ENCODE results near the gene DNAAF5.
A peak's percentile ranks its signal among the peaks of the same experiment; 100 is the strongest.

The DNAAF5 gene

DNA sequence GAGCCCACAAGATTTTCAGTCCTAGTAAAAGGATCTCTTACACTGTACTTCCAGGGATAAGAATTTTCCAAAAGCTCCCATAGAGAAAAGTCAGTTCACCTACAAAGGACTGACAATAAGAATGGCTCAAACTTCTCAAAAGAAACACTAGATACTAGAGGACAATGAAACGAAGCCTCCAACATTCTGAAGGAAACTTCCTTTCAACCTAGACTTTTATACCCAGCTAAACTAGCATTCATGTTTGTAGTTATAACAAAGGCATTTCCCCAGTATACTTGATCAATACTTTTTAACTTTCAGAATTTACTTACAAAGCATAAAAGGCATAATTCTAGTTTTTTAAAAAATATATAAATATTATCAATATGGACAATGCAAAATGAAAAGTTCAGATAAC is 41.0 kb upstream of the DNAAF5 start:
- H3K27me3 ChIP-seq (ENCODE audit: control insufficient read depth in 3 of 3, insufficient read depth in 3 of 3, low read depth in 1 of 3, low read length in 3 of 3): no peaks in the 10 kb centered on the region
- no peak overlapping the region for H3K27ac ChIP-seq (replicated peaks; ENCODE audit: low read length)
- H4K8ac ChIP-seq (ENCODE audit: low read depth, low read length): no peak overlapping the region
- peaks cover 11 to 23% of the 10 kb centered on the region in 2 donors for H3K9me3 ChIP-seq (replicated peaks in 1 of 2; ENCODE audit: control insufficient read depth in 2 of 2, insufficient read depth in 1 of 2, low read depth in 1 of 2, low read length in 2 of 2)
- no peak for DNase-seq (ENCODE audit: low spot score)
- no peak overlapping the region for H2BK15ac ChIP-seq (ENCODE audit: low read length)
- no peak overlapping the region for H3K4me2 ChIP-seq (ENCODE audit: insufficient read depth, low read length, poor library complexity, severe bottlenecking)
- peaks cover 5% of the 10 kb centered on the region for H3K79me1 ChIP-seq (ENCODE audit: low read depth, low read length)
- no peak overlapping the region for H3K4ac ChIP-seq (ENCODE audit: low read length)
- H3K4me1 ChIP-seq (ENCODE audit: control insufficient read depth in 2 of 2, insufficient read depth in 1 of 2, low read depth in 1 of 2, low read length in 2 of 2): no peaks in the 10 kb centered on the region
- no peak overlapping the region for H3K23ac ChIP-seq (ENCODE audit: low read depth, low read length, poor library complexity)
- no peak overlapping the region for H2BK120ac ChIP-seq (ENCODE audit: low read depth, low read length)
- no peak overlapping the region for H2AK5ac ChIP-seq (ENCODE audit: low read depth, low read length)
- no peak overlapping the region for H3K4me3 ChIP-seq (ENCODE audit: low read length in 2 of 2)
- no peak overlapping the region for H2BK12ac ChIP-seq (ENCODE audit: low read length)
- no peak overlapping the region for H4K91ac ChIP-seq (ENCODE audit: low read depth, low read length, poor library complexity)
- H3K14ac ChIP-seq (ENCODE audit: low read length): no peak overlapping the region
- H3K18ac ChIP-seq (ENCODE audit: low read length): no peak overlapping the region
- peaks cover 0 to 5% of the 10 kb centered on the region in 2 donors for H3K36me3 ChIP-seq (replicated peaks in 1 of 2; ENCODE audit: control insufficient read depth in 2 of 2, insufficient read depth in 2 of 2, low read length in 2 of 2)
- H2BK5ac ChIP-seq (ENCODE audit: low read length): no peak overlapping the region
- no peak overlapping the region for H2AFZ ChIP-seq (ENCODE audit: low read length)
- no CpG with 5 or more reads among the region's 1 CpG for WGBS, 2 donors (ENCODE audit: extremely low coverage in 2 of 2, insufficient read length in 2 of 2, insufficient replicate concordance in 1 of 2)
- H3K9ac ChIP-seq (ENCODE audit: low read depth, low read length, poor library complexity): no peak overlapping the region

DNA sequence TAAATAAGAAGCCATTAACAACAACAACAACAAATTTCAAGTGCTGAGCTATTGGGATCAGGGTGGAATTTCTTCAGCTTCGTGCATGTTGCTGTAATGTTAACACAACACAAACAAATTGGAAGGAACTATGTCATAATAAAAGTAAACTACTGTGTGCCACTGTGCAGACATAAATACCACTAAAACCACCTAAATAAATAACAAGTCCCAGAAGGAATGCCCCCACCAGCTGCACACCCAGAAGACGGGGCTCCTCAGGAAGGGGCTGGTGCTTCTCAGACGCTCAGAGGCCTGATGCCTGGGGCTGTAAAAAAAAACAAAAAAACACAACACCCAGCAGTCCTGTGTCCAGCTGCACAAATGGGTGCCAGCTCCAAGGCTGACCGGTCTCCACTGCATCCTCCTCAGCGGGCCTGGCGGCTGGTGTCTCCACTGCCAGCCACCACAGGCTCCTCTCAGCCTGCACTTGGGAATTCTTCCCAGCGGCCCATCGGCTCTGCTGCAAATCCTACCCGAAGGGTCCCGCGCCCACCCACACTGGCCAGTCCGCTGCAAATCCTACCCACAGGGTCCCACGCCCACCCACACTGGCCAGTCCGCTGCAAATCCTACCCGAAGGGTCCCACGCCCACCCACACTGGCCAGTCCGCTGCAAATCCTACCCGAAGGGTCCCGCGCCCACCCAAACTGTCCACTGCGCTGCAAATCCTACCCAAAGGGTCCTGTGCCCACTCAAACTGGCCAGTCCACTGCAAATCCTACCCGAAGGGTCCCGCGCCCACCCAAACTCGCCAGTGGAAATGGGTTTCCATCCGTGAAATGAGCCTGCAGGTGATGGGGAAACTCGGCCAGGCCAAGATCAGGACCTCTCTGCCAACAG is 35.8 kb upstream of the DNAAF5 start:
- Histone ChIP-seq H3K79me1 (ENCODE audit: low read depth, low read length) (peaks cover 2% of the 10 kb centered on the region), H3K36me3 (replicated peaks in 1 of 2; ENCODE audit: control insufficient read depth in 2 of 2, insufficient read depth in 2 of 2, low read length in 2 of 2) (peaks cover 0 to 6% of the 10 kb centered on the region in 2 donors), H2BK12ac (ENCODE audit: low read length) (no peak overlapping the region), H4K8ac (ENCODE audit: low read depth, low read length) (no peak overlapping the region), H3K14ac (ENCODE audit: low read length) (no peak overlapping the region), H3K4me2 (ENCODE audit: insufficient read depth, low read length, poor library complexity, severe bottlenecking) (no peak overlapping the region), H4K91ac (ENCODE audit: low read depth, low read length, poor library complexity) (no peak overlapping the region), H3K4me1 (ENCODE audit: control insufficient read depth in 2 of 2, insufficient read depth in 1 of 2, low read depth in 1 of 2, low read length in 2 of 2) (no peaks in the 10 kb centered on the region), H3K18ac (ENCODE audit: low read length) (no peak overlapping the region), H3K4me3 (ENCODE audit: low read length in 2 of 2) (peak overlapping the region in 1 of 2 donors; percentile 59), H3K9me3 (replicated peaks in 1 of 2; ENCODE audit: control insufficient read depth in 2 of 2, insufficient read depth in 1 of 2, low read depth in 1 of 2, low read length in 2 of 2) (peaks cover 7 to 21% of the 10 kb centered on the region in 2 donors), H2BK15ac (ENCODE audit: low read length) (no peak overlapping the region), H3K23ac (ENCODE audit: low read depth, low read length, poor library complexity) (no peak overlapping the region), H2AFZ (ENCODE audit: low read length) (no peak overlapping the region), H2AK5ac (ENCODE audit: low read depth, low read length) (no peak overlapping the region), H3K27ac (replicated peaks; ENCODE audit: low read length) (no peak overlapping the region), H2BK5ac (ENCODE audit: low read length) (no peak overlapping the region), H3K27me3 (ENCODE audit: control insufficient read depth in 3 of 3, insufficient read depth in 3 of 3, low read depth in 1 of 3, low read length in 3 of 3) (no peaks in the 10 kb centered on the region), H3K4ac (ENCODE audit: low read length) (no peak overlapping the region), H2BK120ac (ENCODE audit: low read depth, low read length) (no peak overlapping the region), H3K9ac (ENCODE audit: low read depth, low read length, poor library complexity) (no peak overlapping the region)
- DNase-seq (ENCODE audit: low spot score): no peak
- WGBS, 2 donors (ENCODE audit: extremely low coverage in 2 of 2, insufficient read length in 2 of 2, insufficient replicate concordance in 1 of 2): no CpG with 5 or more reads among the region's 27 CpGs

DNA sequence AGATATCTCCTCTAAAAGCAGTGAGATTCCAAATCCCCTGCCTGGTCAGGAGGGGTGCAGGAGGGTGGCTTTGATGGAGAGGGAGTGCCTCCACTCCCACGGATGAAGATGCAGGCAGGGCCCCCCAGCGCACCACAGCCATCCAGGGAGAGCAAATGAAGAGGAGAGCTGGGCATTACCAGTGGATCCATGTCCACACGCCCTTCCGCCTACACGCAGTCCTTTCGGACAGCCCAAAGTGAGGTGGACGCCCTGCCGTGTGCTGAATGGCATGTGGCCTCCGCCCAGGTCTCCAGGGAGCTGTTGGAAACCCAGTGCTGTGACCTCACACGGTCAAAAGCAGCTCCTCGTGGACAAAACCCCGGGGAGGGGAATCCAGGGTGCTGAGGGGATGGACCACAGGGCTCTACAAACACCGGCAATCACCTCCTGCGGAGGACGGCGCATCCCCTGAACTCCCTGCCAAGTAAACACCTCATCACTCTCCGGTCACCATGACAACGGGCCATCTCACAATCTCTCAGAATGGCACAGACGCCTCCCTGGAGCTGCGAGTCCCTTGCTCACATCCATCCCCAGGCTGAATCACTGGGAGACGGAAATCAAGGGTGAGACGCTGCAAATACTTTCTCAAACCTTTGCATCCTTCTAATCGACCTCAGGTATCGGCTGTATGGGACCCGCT is 35.0 kb upstream of the DNAAF5 start:
- Histone ChIP-seq H3K9ac (ENCODE audit: low read depth, low read length, poor library complexity) (no peak overlapping the region), H4K91ac (ENCODE audit: low read depth, low read length, poor library complexity) (no peak overlapping the region), H2AFZ (ENCODE audit: low read length) (no peak overlapping the region), H2BK120ac (ENCODE audit: low read depth, low read length) (no peak overlapping the region), H2BK5ac (ENCODE audit: low read length) (no peak overlapping the region), H2BK12ac (ENCODE audit: low read length) (no peak overlapping the region), H3K4me2 (ENCODE audit: insufficient read depth, low read length, poor library complexity, severe bottlenecking) (no peak overlapping the region), H2AK5ac (ENCODE audit: low read depth, low read length) (no peak overlapping the region), H3K36me3 (replicated peaks in 1 of 2; ENCODE audit: control insufficient read depth in 2 of 2, insufficient read depth in 2 of 2, low read length in 2 of 2) (peaks cover 0 to 6% of the 10 kb centered on the region in 2 donors), H3K4me3 (ENCODE audit: low read length in 2 of 2) (peak overlapping the region in 1 of 2 donors; percentile 42), H3K9me3 (replicated peaks in 1 of 2; ENCODE audit: control insufficient read depth in 2 of 2, insufficient read depth in 1 of 2, low read depth in 1 of 2, low read length in 2 of 2) (peaks cover 7 to 21% of the 10 kb centered on the region in 2 donors), H3K79me1 (ENCODE audit: low read depth, low read length) (peaks cover 2% of the 10 kb centered on the region), H3K23ac (ENCODE audit: low read depth, low read length, poor library complexity) (peak overlapping the region; percentile 27), H4K8ac (ENCODE audit: low read depth, low read length) (no peak overlapping the region), H3K27me3 (ENCODE audit: control insufficient read depth in 3 of 3, insufficient read depth in 3 of 3, low read depth in 1 of 3, low read length in 3 of 3) (no peaks in the 10 kb centered on the region), H3K14ac (ENCODE audit: low read length) (no peak overlapping the region), H3K27ac (replicated peaks; ENCODE audit: low read length) (no peak overlapping the region), H3K18ac (ENCODE audit: low read length) (no peak overlapping the region), H3K4me1 (ENCODE audit: control insufficient read depth in 2 of 2, insufficient read depth in 1 of 2, low read depth in 1 of 2, low read length in 2 of 2) (no peaks in the 10 kb centered on the region), H2BK15ac (ENCODE audit: low read length) (no peak overlapping the region), H3K4ac (ENCODE audit: low read length) (no peak overlapping the region)
- WGBS, 2 donors (ENCODE audit: extremely low coverage in 2 of 2, insufficient read length in 2 of 2, insufficient replicate concordance in 1 of 2): no CpG with 5 or more reads among the region's 25 CpGs
- no peak for DNase-seq (ENCODE audit: low spot score)

DNA sequence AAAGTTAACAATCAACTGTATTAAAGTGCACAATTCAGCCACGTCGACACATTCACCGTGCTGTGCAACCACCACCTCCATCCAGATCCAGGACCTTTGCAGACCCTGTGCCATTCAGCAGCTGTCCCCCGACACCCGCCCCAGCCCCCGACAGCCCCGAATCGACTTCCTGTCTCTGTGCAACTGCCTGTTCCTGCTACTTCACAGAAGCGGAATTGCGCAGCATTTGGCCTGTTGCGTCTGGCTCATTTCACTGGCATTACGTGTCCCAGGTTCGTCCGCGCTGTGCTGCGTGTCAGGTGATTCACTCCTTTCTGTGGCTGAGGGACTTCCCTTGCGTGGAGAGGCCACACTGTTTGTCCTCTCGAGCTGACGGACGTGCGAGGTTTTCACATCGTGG is 33.2 kb upstream of the DNAAF5 start:
- Histone ChIP-seq H2BK5ac (ENCODE audit: low read length) (no peak overlapping the region), H3K14ac (ENCODE audit: low read length) (no peak overlapping the region), H2AFZ (ENCODE audit: low read length) (no peak overlapping the region), H2BK15ac (ENCODE audit: low read length) (no peak overlapping the region), H3K23ac (ENCODE audit: low read depth, low read length, poor library complexity) (no peak overlapping the region), H3K27ac (replicated peaks; ENCODE audit: low read length) (no peak overlapping the region), H3K9ac (ENCODE audit: low read depth, low read length, poor library complexity) (no peak overlapping the region), H3K27me3 (ENCODE audit: control insufficient read depth in 3 of 3, insufficient read depth in 3 of 3, low read depth in 1 of 3, low read length in 3 of 3) (no peaks in the 10 kb centered on the region), H4K91ac (ENCODE audit: low read depth, low read length, poor library complexity) (no peak overlapping the region), H3K4me2 (ENCODE audit: insufficient read depth, low read length, poor library complexity, severe bottlenecking) (no peak overlapping the region), H3K4ac (ENCODE audit: low read length) (no peak overlapping the region), H2BK12ac (ENCODE audit: low read length) (no peak overlapping the region), H3K79me1 (ENCODE audit: low read depth, low read length) (peaks cover 4% of the 10 kb centered on the region), H4K8ac (ENCODE audit: low read depth, low read length) (no peak overlapping the region), H2AK5ac (ENCODE audit: low read depth, low read length) (no peak overlapping the region), H3K18ac (ENCODE audit: low read length) (no peak overlapping the region), H3K9me3 (replicated peaks in 1 of 2; ENCODE audit: control insufficient read depth in 2 of 2, insufficient read depth in 1 of 2, low read depth in 1 of 2, low read length in 2 of 2) (peaks cover 7 to 14% of the 10 kb centered on the region in 2 donors), H3K4me1 (ENCODE audit: control insufficient read depth in 2 of 2, insufficient read depth in 1 of 2, low read depth in 1 of 2, low read length in 2 of 2) (no peaks in the 10 kb centered on the region), H3K36me3 (replicated peaks in 1 of 2; ENCODE audit: control insufficient read depth in 2 of 2, insufficient read depth in 2 of 2, low read length in 2 of 2) (peaks cover 0 to 7% of the 10 kb centered on the region in 2 donors), H2BK120ac (ENCODE audit: low read depth, low read length) (no peak overlapping the region), H3K4me3 (ENCODE audit: low read length in 2 of 2) (no peak overlapping the region)
- no peak for DNase-seq (ENCODE audit: low spot score)
- no CpG with 5 or more reads among the region's 22 CpGs for WGBS, 2 donors (ENCODE audit: extremely low coverage in 2 of 2, insufficient read length in 2 of 2, insufficient replicate concordance in 1 of 2)

Data from neuronal stem cell (in vitro differentiated cells).